Trophoblast cell (in vitro differentiated cells and primary cell): ENCODE results near the gene FHAD1.

Source experiments
- DNase-seq, 2 donors: peaks; one replicate each; pipeline ENCODE4 v3.0.0-alpha.2; 2016
- H2AFZ ChIP-seq: 2 replicates; pipeline ENCODE4 v1.6.1; 2013; ENCODE audit warnings: low read length, moderate library complexity, mild to moderate bottlenecking; ENCODE audit not compliant: insufficient read depth, poor library complexity
- H2AK5ac ChIP-seq: 2 replicates; pipeline ENCODE4 v1.6.1; 2013; ENCODE audit warnings: mild to moderate bottlenecking, low read length
- H2BK120ac ChIP-seq: 2 replicates; pipeline ENCODE4 v1.6.1; 2013; ENCODE audit warnings: low read length, mild to moderate bottlenecking, moderate library complexity; ENCODE audit not compliant: insufficient read depth, poor library complexity
- H2BK12ac ChIP-seq: 2 replicates; pipeline ENCODE4 v1.6.1; 2013; ENCODE audit warnings: mild to moderate bottlenecking, low read length, moderate library complexity
- H2BK5ac ChIP-seq: 2 replicates; pipeline ENCODE4 v1.6.1; 2013; ENCODE audit warnings: low read length, low read depth, moderate library complexity, mild to moderate bottlenecking; ENCODE audit not compliant: poor library complexity
- H3K14ac ChIP-seq: 2 replicates; pipeline ENCODE4 v1.6.1; 2013; ENCODE audit warnings: mild to moderate bottlenecking, low read length
- H3K18ac ChIP-seq: 2 replicates; pipeline ENCODE4 v1.6.1; 2013; ENCODE audit warnings: mild to moderate bottlenecking, low read length
- H3K23ac ChIP-seq: 2 replicates; pipeline ENCODE4 v1.6.1; 2013; ENCODE audit warnings: low read length
- H3K27ac ChIP-seq: 2 replicates; pipeline ENCODE4 v1.5.1; 2013; ENCODE audit warnings: low read depth, mild to moderate bottlenecking, inconsistent platforms, low read length, moderate library complexity
- H3K27me3 ChIP-seq: 2 replicates; pipeline ENCODE4 v1.6.1; 2013; ENCODE audit warnings: inconsistent platforms, mild to moderate bottlenecking, low read length, moderate library complexity; ENCODE audit not compliant: insufficient read depth
- H3K36me3 ChIP-seq, 2 experiments: 1 replicate in 1 of 2; 2 replicates in 1 of 2; pipeline ENCODE4 v1.6.1; 2013; ENCODE audit warnings: low read length in 2 of 2, mild to moderate bottlenecking in 2 of 2, moderate library complexity in 1 of 2; ENCODE audit not compliant: insufficient read depth in 2 of 2, control insufficient read depth in 1 of 2
- H3K4ac ChIP-seq: 2 replicates; pipeline ENCODE4 v1.6.1; 2013; ENCODE audit warnings: low read depth, mild to moderate bottlenecking, low read length, moderate library complexity
- H3K4me1 ChIP-seq, 2 experiments: 1 replicate in 1 of 2; 2 replicates in 1 of 2; pipeline ENCODE4 v1.6.1; 2013; ENCODE audit warnings: low read length in 2 of 2, mild to moderate bottlenecking in 2 of 2, moderate library complexity in 1 of 2; ENCODE audit not compliant: insufficient read depth in 2 of 2, control insufficient read depth in 1 of 2
- H3K4me2 ChIP-seq: 2 replicates; pipeline ENCODE4 v1.6.1; 2013; ENCODE audit warnings: inconsistent platforms, mild to moderate bottlenecking, low read length, moderate library complexity
- H3K4me3 ChIP-seq: 2 replicates; pipeline ENCODE4 v1.5.1; 2013; ENCODE audit warnings: mild to moderate bottlenecking, low read depth, low read length, inconsistent platforms
- H3K79me1 ChIP-seq: one replicate; pipeline ENCODE4 v1.6.1; 2013; ENCODE audit warnings: low read length
- H3K79me2 ChIP-seq: 2 replicates; pipeline ENCODE4 v1.6.1; 2013; ENCODE audit warnings: low read length, mild to moderate bottlenecking; ENCODE audit not compliant: control insufficient read depth, insufficient read depth, poor library complexity
- H3K9ac ChIP-seq: 2 replicates; pipeline ENCODE4 v1.6.1; 2013; ENCODE audit warnings: mild to moderate bottlenecking, low read length
- H3K9me3 ChIP-seq: 2 replicates; pipeline ENCODE4 v1.6.1; 2013; ENCODE audit warnings: low read depth, mild to moderate bottlenecking, control low read depth, inconsistent platforms, low read length; ENCODE audit not compliant: insufficient read depth
- H4K12ac ChIP-seq: 2 replicates; pipeline ENCODE4 v1.6.1; 2013; ENCODE audit warnings: low read depth, mild to moderate bottlenecking, low read length, moderate library complexity
- H4K8ac ChIP-seq: 2 replicates; pipeline ENCODE4 v1.6.1; 2013; ENCODE audit warnings: low read depth, mild to moderate bottlenecking, low read length, moderate library complexity
- H4K91ac ChIP-seq: one replicate; pipeline ENCODE4 v1.6.1; 2013; ENCODE audit warnings: low read depth, mild to moderate bottlenecking, low read length, moderate library complexity
- WGBS: extraction: QIAGEN DNeasy Blood & Tissue Kit; methylation state at CpG from one replicate; pipeline ENCODE4 v1.1.7; 2013; ENCODE audit warnings: missing lambda C conversion rate; ENCODE audit not compliant: insufficient read length, insufficient coverage; ENCODE audit errors: extremely low coverage; 5-methylcytosine and 5-hydroxymethylcytosine counted together

FHAD1 gene

DNA sequence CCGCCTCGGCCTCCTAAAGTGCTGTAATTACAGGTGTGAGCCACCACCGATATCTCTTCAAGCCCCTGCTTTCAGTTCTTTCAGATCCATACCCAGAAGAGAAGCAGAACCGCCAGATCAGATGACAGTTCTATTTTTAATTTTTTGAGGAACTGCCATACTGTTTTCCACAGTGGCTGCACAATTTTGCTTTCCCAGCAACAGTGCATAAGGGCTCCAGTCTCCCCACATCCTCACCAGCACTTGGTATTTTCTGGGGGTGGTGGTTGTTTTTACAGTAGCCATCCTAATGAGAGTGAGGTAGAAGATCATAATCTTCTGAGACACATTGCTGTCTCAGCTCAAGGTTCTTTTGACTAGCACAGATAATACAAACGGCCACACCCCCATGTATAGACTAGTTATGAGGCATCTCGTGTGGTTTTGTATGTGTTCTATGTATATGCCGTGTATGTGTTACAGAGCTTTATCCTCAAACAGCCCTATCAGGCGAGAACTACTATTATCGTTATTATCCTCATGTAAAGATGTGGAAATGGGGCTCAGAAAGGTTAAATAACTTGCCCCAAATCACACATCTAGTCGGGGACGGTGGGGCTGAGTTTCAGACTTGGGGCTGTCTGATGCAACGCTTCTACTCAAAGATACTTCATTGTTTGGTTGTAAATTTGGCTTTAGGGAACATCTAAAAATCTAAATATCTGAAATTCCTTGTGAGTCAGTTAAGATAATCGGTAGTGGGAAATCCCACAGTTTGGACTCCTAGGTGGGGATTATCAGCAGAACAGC lies 12.0 kb downstream of the FHAD1 start:
- H3K4ac ChIP-seq, result no peak overlapping the region
- H4K91ac ChIP-seq, result no peak overlapping the region
- no peak overlapping the region for H3K23ac ChIP-seq
- H3K9ac ChIP-seq, result no peak overlapping the region
- no peak overlapping the region for H2AK5ac ChIP-seq
- peaks cover 0 to 3% of the 10 kb centered on the region in 2 experiments for H3K4me1 ChIP-seq
- H2BK12ac ChIP-seq, result no peak overlapping the region
- WGBS, result no CpG with 5 or more reads among the region's 13 CpGs
- no peak overlapping the region for H2AFZ ChIP-seq
- H3K4me3 ChIP-seq, result no peak overlapping the region
- H3K18ac ChIP-seq, result no peak overlapping the region
- no peak overlapping the region for H3K14ac ChIP-seq
- no peak overlapping the region for H4K8ac ChIP-seq
- H3K9me3 ChIP-seq, result no peaks in the 10 kb centered on the region
- H3K79me1 ChIP-seq, result no peaks in the 10 kb centered on the region
- H2BK120ac ChIP-seq, result no peak overlapping the region
- H3K36me3 ChIP-seq, result no peaks in the 10 kb centered on the region
- no peak overlapping the region for H2BK5ac ChIP-seq
- no peak overlapping the region for H3K27ac ChIP-seq
- H4K12ac ChIP-seq, result no peak overlapping the region
- no peaks in the 10 kb centered on the region for H3K79me2 ChIP-seq
- DNase-seq, result peak in 1 of 2 donors; percentile 55
- H3K27me3 ChIP-seq, result no peaks in the 10 kb centered on the region
- no peak overlapping the region for H3K4me2 ChIP-seq

DNA sequence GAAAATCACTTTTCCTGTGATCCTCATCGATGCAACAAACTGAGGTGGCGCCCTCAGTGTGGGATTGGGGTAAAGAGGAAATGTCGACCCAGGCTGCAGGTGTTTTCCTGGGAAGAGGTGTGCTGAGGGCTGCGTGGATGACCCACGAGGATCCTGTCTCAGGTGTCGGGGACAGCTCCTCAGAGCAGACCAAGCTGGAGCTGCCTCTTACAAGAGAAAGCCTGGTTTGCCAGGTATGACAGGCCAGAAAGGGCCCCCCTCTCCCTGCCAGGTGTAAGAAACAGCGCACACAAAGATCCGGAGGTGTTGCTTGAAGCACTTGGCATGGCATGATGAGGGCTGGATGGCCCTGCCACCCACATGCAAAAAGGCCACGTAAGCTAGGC lies 12.6 kb downstream of the FHAD1 start:
- no peak overlapping the region for H3K9ac ChIP-seq
- H2BK12ac ChIP-seq, result no peak overlapping the region

DNA sequence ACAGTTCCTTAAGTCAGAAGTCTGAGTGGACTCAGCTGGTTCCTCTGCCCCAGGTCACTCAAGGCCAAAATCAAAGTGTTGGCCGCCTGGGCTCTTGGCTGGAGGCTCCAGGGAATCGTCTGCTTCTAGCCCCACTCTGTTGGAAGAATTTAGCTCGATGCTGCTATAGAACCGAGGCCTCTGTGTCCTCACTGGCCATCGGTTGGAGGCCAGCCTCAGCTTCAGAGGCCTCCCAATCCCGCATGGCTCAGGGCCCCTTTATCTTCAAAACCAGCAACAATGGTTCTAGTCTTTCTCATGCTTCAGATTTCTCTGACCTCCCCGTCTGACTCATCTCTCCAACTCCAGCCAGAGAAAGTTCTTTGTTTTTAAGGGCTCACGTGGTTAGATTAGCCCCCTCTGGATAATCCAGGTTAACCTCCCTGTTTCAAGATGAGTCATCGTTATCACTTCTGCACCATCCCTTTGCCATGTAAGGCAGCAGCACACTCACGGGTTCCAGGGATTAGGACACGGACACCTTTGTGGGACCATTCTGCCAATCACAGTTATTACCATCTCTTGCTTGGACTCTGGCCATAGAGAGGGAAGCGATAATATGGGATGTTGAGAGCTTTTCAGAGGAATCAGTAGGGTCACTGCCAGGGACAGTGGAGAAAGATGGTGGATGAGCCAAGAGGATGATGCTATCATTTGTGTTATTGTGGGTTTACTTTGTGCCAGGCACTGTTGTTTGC lies 13.6 kb downstream of the FHAD1 start:
- Histone ChIP-seq H3K79me1 (no peaks in the 10 kb centered on the region), H4K91ac (no peak overlapping the region), H3K27ac (no peak overlapping the region), H2AFZ (no peak overlapping the region), H4K8ac (no peak overlapping the region), H2BK12ac (no peak overlapping the region), H3K14ac (no peak overlapping the region), H3K9ac (no peak overlapping the region), H3K36me3 (no peaks in the 10 kb centered on the region), H3K9me3 (no peaks in the 10 kb centered on the region), H2BK120ac (no peak overlapping the region), H3K4ac (no peak overlapping the region), H3K27me3 (no peaks in the 10 kb centered on the region), H3K79me2 (no peaks in the 10 kb centered on the region), H2BK5ac (no peak overlapping the region), H3K23ac (no peak overlapping the region), H3K4me1 (peaks cover 0 to 3% of the 10 kb centered on the region in 2 experiments), H3K18ac (no peak overlapping the region), H3K4me3 (no peak overlapping the region), H4K12ac (no peak overlapping the region), H2AK5ac (no peak overlapping the region), H3K4me2 (no peak overlapping the region)
- WGBS, result no CpG with 5 or more reads among the region's 12 CpGs
- peak; percentile 13 to 59 for DNase-seq

More for the DNA sequence above, 12.6 kb downstream of the FHAD1 start:
- Histone ChIP-seq H3K14ac (no peak overlapping the region), H3K27ac (no peak overlapping the region), H3K27me3 (no peaks in the 10 kb centered on the region), H3K36me3 (no peaks in the 10 kb centered on the region), H4K12ac (no peak overlapping the region), H3K4me1 (peaks cover 0 to 3% of the 10 kb centered on the region in 2 experiments), H2BK120ac (no peak overlapping the region), H2BK5ac (no peak overlapping the region), H4K91ac (no peak overlapping the region), H3K4ac (no peak overlapping the region), H3K23ac (no peak overlapping the region), H3K79me1 (no peaks in the 10 kb centered on the region), H3K79me2 (no peaks in the 10 kb centered on the region), H3K9me3 (no peaks in the 10 kb centered on the region), H4K8ac (no peak overlapping the region), H3K18ac (no peak overlapping the region), H2AK5ac (no peak overlapping the region), H3K4me3 (no peak overlapping the region), H3K4me2 (no peak overlapping the region), H2AFZ (no peak overlapping the region)
- no peak for DNase-seq
- no CpG with 5 or more reads among the region's 9 CpGs for WGBS

DNA sequence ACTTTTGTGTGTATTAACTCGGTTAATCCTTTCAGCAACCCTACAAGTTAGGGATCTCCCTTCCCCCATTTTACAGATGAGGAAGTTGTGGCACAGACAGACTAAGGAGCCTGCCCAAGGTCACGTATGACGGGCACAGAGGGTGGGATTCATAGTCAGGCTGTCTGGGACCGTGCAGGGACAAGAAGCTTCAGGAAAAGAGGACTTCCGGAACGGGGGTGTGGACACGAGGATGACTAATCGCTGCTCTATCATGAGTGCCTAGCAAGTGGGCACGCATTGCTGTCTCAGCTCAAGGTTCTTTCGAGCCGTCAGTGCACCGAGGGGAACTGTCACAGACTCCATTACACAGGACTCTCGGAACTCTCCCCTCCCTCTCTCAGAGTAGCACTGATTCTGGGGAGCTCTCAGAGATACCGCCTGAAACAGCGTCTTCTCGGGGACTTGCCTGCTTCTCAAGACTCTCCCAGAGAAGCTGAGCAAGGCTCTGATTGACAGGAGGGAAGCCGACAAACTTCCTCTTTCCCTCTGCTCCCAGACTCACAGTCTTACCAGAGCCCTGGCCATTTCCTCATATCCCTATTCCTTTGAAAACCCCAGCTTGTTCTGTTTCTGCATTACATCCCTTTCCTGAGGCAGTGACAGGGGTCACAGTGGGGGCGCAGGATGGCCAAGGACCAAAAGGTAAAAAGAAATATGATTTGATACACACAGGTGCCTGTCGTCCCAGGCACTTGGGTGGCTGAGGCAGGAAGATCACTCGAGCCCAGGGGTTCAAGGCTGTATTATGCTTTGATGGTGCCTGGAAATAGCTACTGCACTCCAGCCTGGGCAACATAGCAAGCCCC lies 14.4 kb downstream of the FHAD1 start:
- H3K23ac ChIP-seq, result no peak overlapping the region
- DNase-seq, result peak; percentile 35 to 55
- WGBS, result no CpG with 5 or more reads among the region's 20 CpGs
- no peak overlapping the region for H4K8ac ChIP-seq
- no peak overlapping the region for H2BK12ac ChIP-seq
- peaks cover 0 to 3% of the 10 kb centered on the region in 2 experiments for H3K4me1 ChIP-seq
- no peaks in the 10 kb centered on the region for H3K9me3 ChIP-seq
- no peaks in the 10 kb centered on the region for H3K27me3 ChIP-seq
- no peak overlapping the region for H3K4me3 ChIP-seq
- no peak overlapping the region for H3K9ac ChIP-seq
- H3K4ac ChIP-seq, result no peak overlapping the region
- H2BK120ac ChIP-seq, result no peak overlapping the region
- no peak overlapping the region for H3K4me2 ChIP-seq
- H3K36me3 ChIP-seq, result no peaks in the 10 kb centered on the region
- no peak overlapping the region for H2BK5ac ChIP-seq
- no peak overlapping the region for H2AFZ ChIP-seq
- no peak overlapping the region for H4K91ac ChIP-seq
- H3K79me1 ChIP-seq, result no peaks in the 10 kb centered on the region
- no peak overlapping the region for H3K14ac ChIP-seq
- H4K12ac ChIP-seq, result no peak overlapping the region
- H3K27ac ChIP-seq, result no peak overlapping the region
- no peak overlapping the region for H3K18ac ChIP-seq
- H3K79me2 ChIP-seq, result no peaks in the 10 kb centered on the region
- H2AK5ac ChIP-seq, result no peak overlapping the region
